SU-DHL-6 (cell line): ENCODE data around the gene DNAH9.

Experiments used
- CTCF ChIP-seq: fragments of 200-600 bp; sonication (generic); IDR thresholded peaks from one replicate; pipeline ENCODE4 v1.5.1; 2017; ENCODE audit warnings: antibody characterized with exemption, mild to moderate bottlenecking, low read length, moderate library complexity; ENCODE audit not compliant: insufficient read depth, poor library complexity, severe bottlenecking
- EZH2phosphoT487 ChIP-seq: fragments of 200-600 bp; sonication (generic), shearing (Covaris generic); conservative IDR thresholded peaks from 2 replicates; pipeline ENCODE4 v1.6.1; 2018; ENCODE audit warnings: mild to moderate bottlenecking, antibody characterized with exemption, low read length, moderate library complexity, mixed read lengths

- TF ChIP-seq CTCF (no peak), EZH2phosphoT487 (no peak)
These were observed 382.5 kb downstream of the DNAH9 start for GRCh38 chr17:11980813-11981212.
